Aortic smooth muscle cell (primary cell): Measurements from ENCODE around the gene KIFAP3. TPM values are rescaled to one million over a fixed set of nuclear protein-coding genes. Genes with fewer than 3 reads are reported as not detected.

Experiments
- total RNA-seq: library from RNA; depleted of rRNA; stranded (reverse); fragments of >200 nt; gene quantifications from 2 replicates; pipeline ENCODE4 v1.2.3, GENCODE V29; 2014

The KIFAP3 gene
- total RNA-seq, result 36.3 and 54.9 TPM in 2 replicates

GRCh38 chr1:170074250-170075157 is at the start of gene KIFAP3:
TSS of gene KIFAP3 (minus strand) at chr1:170074695. CDS start at chr1:170074467, 228 bp downstream.

GRCh38 chr1:169893645-169894423 is 180.7 kb downstream of the KIFAP3 start, which contains the start of gene SCYL3:
TSS of gene SCYL3 (minus strand) at chr1:169893896. CDS start at chr1:169888840, 5,056 bp downstream.

Other genes with a start within 250 kb of the KIFAP3 start
- 8.9 and 9.6 TPM in 2 replicates for gene SCYL3, start 180.8 kb downstream of the KIFAP3 start, total RNA-seq
- gene NTMT2, start 71.3 kb upstream of the KIFAP3 start, total RNA-seq, result not detected in 2 replicates